B cell (primary cell): ENCODE data around the gene PRKCZ. TPM values are rescaled to one million over a fixed set of nuclear protein-coding genes. Genes with fewer than 3 reads are reported as not detected.

Experiments used
- ATAC-seq: fragments of 200-7000 bp; cut with Tn5 transposase; one replicate; pipeline ENCODE4 v1.10.0; 2021; ENCODE audit warnings: low read depth, mild to moderate bottlenecking, moderate number of reproducible peaks, moderate library complexity
- CTCF ChIA-PET: fragments of 350-600 bp; sonication (Branson Sonifier 250); formaldehyde crosslinking; loops from one replicate; lab custom pipeline; 2021; ENCODE audit warnings: antibody characterized with exemption, inconsistent platforms; lab: Charles Lee
- POLR2A ChIA-PET: fragments of 350-600 bp; sonication (Branson Sonifier 250); formaldehyde crosslinking; loops from one replicate; lab custom pipeline; 2021; ENCODE audit warnings: antibody characterized with exemption; lab: Charles Lee
- DNase-seq: peaks from one replicate; pipeline ENCODE4 v3.0.0; 2013
- H2AFZ ChIP-seq: 2 replicates; pipeline ENCODE4 v1.6.1; 2012; ENCODE audit warnings: mild to moderate bottlenecking, low read depth, low read length; ENCODE audit not compliant: insufficient read depth, poor library complexity, severe bottlenecking
- H3K27ac ChIP-seq, 2 donors: 1 replicate in 1 of 2; 2 replicates in 1 of 2; pipeline ENCODE4 v1.5.1; 2012 to 2013; ENCODE audit warnings: low read length in 2 of 2, mild to moderate bottlenecking in 2 of 2, moderate library complexity in 1 of 2
- H3K27me3 ChIP-seq, 4 experiments: fragments of 200-600 bp in 1 of 4; sonication (generic) in 1 of 4; replicated peaks in 1 of 4; 1 replicate in 2 of 4; 2 replicates in 2 of 4; pipeline versions ENCODE4 v1.6.1 to v1.7.0; 2013 to 2016; ENCODE audit warnings: low read length in 3 of 4, mild to moderate bottlenecking in 2 of 4, mixed read lengths in 1 of 4, moderate library complexity in 1 of 4; ENCODE audit not compliant: insufficient read depth in 4 of 4, control insufficient read depth in 3 of 4; ENCODE audit errors: control extremely low read depth in 1 of 4
- H3K36me3 ChIP-seq, 2 experiments: replicated peaks in 1 of 2; 1 replicate in 1 of 2; 2 replicates in 1 of 2; pipeline versions ENCODE4 v1.6.1 to v1.7.1; 2013; ENCODE audit warnings: low read length in 1 of 2; ENCODE audit not compliant: insufficient read depth in 2 of 2, control insufficient read depth in 1 of 2; ENCODE audit errors: control extremely low read depth in 1 of 2, extremely low read depth in 1 of 2
- H3K4me1 ChIP-seq, 2 donors: fragments of 200-600 bp in 1 of 2; sonication (generic) in 1 of 2; 1 replicate in 1 of 2; 2 replicates in 1 of 2; pipeline versions ENCODE4 v1.5.1 to v1.6.1; 2013 to 2017; ENCODE audit warnings: low read length in 2 of 2; ENCODE audit not compliant: control insufficient read depth in 2 of 2, insufficient read depth in 2 of 2
- H3K4me2 ChIP-seq: replicated peaks from 2 replicates; pipeline ENCODE3; 2012; ENCODE audit warnings: mild to moderate bottlenecking, low read depth, low read length; ENCODE audit not compliant: poor library complexity, severe bottlenecking
- H3K4me3 ChIP-seq, 5 experiments: fragments of 200-600 bp in 1 of 5; sonication (generic) in 1 of 5; 1 replicate in 3 of 5; 2 replicates in 2 of 5; pipeline versions ENCODE4 v1.5.1 to v1.7.0; 2011 to 2016; ENCODE audit warnings: low read length in 4 of 5, mild to moderate bottlenecking in 4 of 5, low read depth in 2 of 5, control low read depth in 1 of 5, moderate library complexity in 1 of 5; ENCODE audit not compliant: insufficient read depth in 1 of 5; ENCODE audit errors: control extremely low read depth in 1 of 5, extremely low read depth in 1 of 5
- H3K79me2 ChIP-seq: fragments of 200-600 bp; sonication (generic); one replicate; pipeline ENCODE4 v1.6.0; 2016; ENCODE audit warnings: low read length; ENCODE audit not compliant: control insufficient read depth, insufficient read depth
- H3K9ac ChIP-seq: fragments of 200-600 bp; sonication (generic); 2 replicates; pipeline ENCODE4 v1.6.1; 2017; ENCODE audit warnings: mild to moderate bottlenecking, low read length, moderate library complexity
- H3K9me3 ChIP-seq, 3 donors: one replicate each; pipeline versions ENCODE4 v1.6.1 to v1.7.1; 2013; ENCODE audit warnings: low read length in 2 of 3; ENCODE audit not compliant: control insufficient read depth in 2 of 3, insufficient read depth in 1 of 3; ENCODE audit errors: control extremely low read depth in 1 of 3
- H4K20me1 ChIP-seq: 2 replicates; pipeline ENCODE4 v1.6.0; 2012; ENCODE audit warnings: mild to moderate bottlenecking, low read length; ENCODE audit not compliant: insufficient read depth, control insufficient read depth, poor library complexity, severe bottlenecking
- H3K27ac Mint-ChIP-seq: one replicate; pipeline ENCODE4 v1.8.0; 2021; ENCODE audit warnings: mixed read lengths
- H3K27me3 Mint-ChIP-seq: one replicate; pipeline ENCODE4 v1.8.0; 2021; ENCODE audit warnings: mixed read lengths
- H3K4me1 Mint-ChIP-seq: one replicate; pipeline ENCODE4 v1.8.0; 2021; ENCODE audit warnings: mixed read lengths
- H3K4me3 Mint-ChIP-seq: one replicate; pipeline ENCODE4 v1.8.0; 2021; ENCODE audit warnings: mixed read lengths
- H3K9me3 Mint-ChIP-seq: one replicate; pipeline ENCODE4 v1.8.0; 2022; ENCODE audit warnings: mixed read lengths; ENCODE audit not compliant: insufficient read depth
- CTCF ChIP-seq: fragments of 200-600 bp; IDR thresholded peaks from one replicate; pipeline ENCODE4 v1.8.0; 2022; ENCODE audit warnings: antibody characterized with exemption, mild to moderate bottlenecking
- EZH2 ChIP-seq: IDR thresholded peaks from 2 replicates; pipeline ENCODE4 v1.6.1; 2012; ENCODE audit warnings: borderline replicate concordance, low read depth, mild to moderate bottlenecking, moderate library complexity, low read length; ENCODE audit not compliant: insufficient read depth, poor library complexity, severe bottlenecking
- WGBS: methylation state at CpG from one replicate; pipeline ENCODE4 v1.1.5; 2013; ENCODE audit warnings: missing lambda C conversion rate; ENCODE audit not compliant: insufficient coverage; 5-methylcytosine and 5-hydroxymethylcytosine counted together
- intact Hi-C: fragments of 100-400 bp; cut with micrococcal nuclease; formaldehyde crosslinking; loops from one replicate; pipeline ENCODE4 v1.10.0; 2022
- polyA plus RNA-seq: library from polyadenylated mRNA; depleted of rRNA; stranded (reverse); fragments of >200 nt; gene quantifications from 2 replicates; pipeline ENCODE4 v1.2.3, GENCODE V29; 2012
- total RNA-seq, 2 donors: library from RNA; stranded (reverse); fragments of 120-200 nt in 1 of 2; gene quantifications; 1 replicate in 1 of 2; 2 replicates in 1 of 2; pipeline versions ENCODE4 v1.2.3 to v1.2.4, GENCODE V29; 2013 to 2022

PRKCZ gene
- total and polyA plus RNA-seq, 2 donors (not counting 1 experiment from before 2014, with no cell fraction given), result 17.9 to 53.2 TPM

- Histone ChIP-seq H3K36me3 (no peaks in the 10 kb centered on the region), H3K9ac (peak overlapping the region; percentile 38), H3K27me3 (no peaks in the 10 kb centered on the region), H3K4me2 (peak overlapping the region; percentile 78), H2AFZ (peak overlapping the region; percentile 51), H3K9me3 (no peaks in the 10 kb centered on the region), H3K4me1 (peaks cover 26 to 33% of the 10 kb centered on the region in 2 donors), H3K27ac (no peak overlapping the region), H3K4me3 (peak overlapping the region in 4 of 5 experiments; percentile 4 to 55 (median 34)), H4K20me1 (peaks cover 20% of the 10 kb centered on the region), H3K79me2 (peaks cover 42% of the 10 kb centered on the region)
- intact Hi-C loops, result no loop called here
- DNase-seq (peak; percentile 75), ATAC-seq (peak; percentile 72)
- 39% methylated on average over 15 of the region's 30 CpGs for WGBS
- ChIA-PET CTCF (interaction anchor here (0.6 to 5.1 kb wide), 4 partner anchors 11 to 84 kb away, joined by 3 to 33 read pairs (median 4); no protein-coding TSS in a partner anchor), POLR2A (interaction anchor here (0.5 to 1.4 kb wide), 3 partner anchors 9 to 16 kb away, joined by 3 to 4 read pairs (median 3); no protein-coding TSS in a partner anchor)
- H3K9me3 Mint-ChIP-seq, result no peaks in the 10 kb centered on the region
- H3K27me3 Mint-ChIP-seq, result no peaks in the 10 kb centered on the region
- peak overlapping the region; percentile 94 for H3K4me3 Mint-ChIP-seq
- peaks cover 34% of the 10 kb centered on the region for H3K4me1 Mint-ChIP-seq
- TF ChIP-seq EZH2 (no peak), CTCF (no peak)
- peak overlapping the region; percentile 94 for H3K27ac Mint-ChIP-seq
Observed at GRCh38 chr1:2127187-2128145, 77.3 kb downstream of the PRKCZ start.
